ENCODE results near the gene DTL.

DTL gene

DNA sequence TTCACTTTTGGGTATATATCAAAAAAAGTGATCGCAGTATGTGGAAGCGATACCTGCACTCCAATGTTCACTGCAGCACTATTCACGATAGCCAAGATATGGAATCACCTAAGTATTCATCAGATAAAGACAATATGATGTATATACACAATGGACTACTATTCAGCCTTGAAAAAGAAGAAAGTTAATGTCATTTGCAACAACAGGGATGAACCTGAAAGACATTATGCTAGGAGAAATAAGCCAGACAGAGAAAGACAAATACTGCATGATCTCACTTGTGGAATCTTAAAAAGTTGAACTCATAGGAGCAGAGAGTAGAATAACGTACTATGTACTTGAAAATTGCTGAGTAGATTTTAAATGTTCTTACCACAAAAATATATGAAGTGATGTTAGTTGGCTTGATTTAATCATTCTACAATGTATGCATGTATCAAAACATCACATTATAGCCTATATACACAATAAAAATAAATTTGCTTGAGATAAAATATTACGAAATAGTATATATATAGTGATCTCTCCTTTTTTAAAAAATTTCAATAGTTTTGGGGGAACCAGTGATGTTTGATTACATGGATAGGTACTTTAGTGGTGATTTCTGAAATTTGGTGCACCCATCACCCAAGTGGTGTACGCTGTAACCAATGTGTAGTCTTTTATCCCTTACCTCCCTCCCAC, 56.0 kb downstream of the DTL start:
- DNase-seq (ENCODE audit: low read depth), result no peak

DNA sequence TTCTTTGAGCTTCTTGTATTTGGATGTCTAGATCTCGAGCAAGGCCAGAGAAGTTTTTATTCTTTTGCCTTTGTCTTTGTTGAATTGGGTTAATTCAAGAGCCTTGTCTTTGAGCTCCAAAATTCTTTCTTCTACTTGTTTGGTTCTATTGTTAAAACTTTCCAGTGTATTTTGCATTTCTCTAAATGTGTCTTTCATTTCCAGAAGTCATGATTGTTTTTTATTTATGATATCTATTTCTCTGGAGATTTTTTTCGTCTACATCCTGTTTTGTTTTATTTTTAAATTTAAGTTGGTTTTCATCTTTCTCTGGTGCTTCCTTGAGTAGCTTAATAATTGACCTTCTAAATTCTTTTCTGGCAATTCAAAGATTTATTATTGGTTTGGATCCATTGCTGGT, 61.8 kb downstream of the DTL start:
- no peak for DNase-seq (ENCODE audit: low read depth)

DNA sequence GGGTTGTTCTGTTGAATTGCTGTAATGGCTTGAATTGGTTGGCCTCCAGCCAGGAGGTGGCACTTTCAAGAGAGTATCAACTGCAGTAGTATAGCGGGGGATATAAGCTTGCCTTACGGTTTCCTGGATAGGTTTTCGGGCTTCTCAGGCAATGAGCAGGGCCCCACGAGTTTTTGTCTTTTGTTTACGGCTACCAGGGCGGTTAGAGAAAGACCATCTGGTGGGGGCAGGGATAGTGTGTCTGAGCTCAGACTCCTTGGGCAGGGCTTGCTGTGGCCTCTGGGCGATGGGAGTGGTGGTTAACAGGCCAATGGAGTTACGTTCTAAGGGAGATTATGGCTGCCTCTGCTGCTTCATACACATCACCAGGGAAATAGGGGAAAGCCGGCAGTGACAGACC, 62.8 kb downstream of the DTL start:
- DNase-seq (ENCODE audit: low read depth), result no peak

DNA sequence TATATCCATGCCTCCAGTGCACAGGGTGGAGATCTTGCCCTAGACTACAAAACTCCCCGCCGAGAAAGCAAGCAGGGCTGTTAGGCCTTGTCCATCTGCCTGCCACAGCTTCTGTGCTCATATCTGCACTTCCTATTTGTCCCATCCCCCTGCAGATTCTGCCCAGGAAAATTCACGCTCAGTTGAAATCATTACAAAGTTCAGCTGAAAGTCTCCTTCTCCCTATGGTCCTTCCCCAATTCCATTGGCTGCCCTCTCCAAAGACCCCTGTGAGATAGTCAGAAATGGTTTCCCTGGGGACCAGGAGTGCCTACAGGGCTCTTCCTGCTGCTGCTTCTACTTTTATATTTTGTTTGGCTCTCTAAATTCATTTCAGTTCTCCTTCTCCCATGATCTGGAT, 63.2 kb downstream of the DTL start:
- no peak for DNase-seq (ENCODE audit: low read depth)

DNA sequence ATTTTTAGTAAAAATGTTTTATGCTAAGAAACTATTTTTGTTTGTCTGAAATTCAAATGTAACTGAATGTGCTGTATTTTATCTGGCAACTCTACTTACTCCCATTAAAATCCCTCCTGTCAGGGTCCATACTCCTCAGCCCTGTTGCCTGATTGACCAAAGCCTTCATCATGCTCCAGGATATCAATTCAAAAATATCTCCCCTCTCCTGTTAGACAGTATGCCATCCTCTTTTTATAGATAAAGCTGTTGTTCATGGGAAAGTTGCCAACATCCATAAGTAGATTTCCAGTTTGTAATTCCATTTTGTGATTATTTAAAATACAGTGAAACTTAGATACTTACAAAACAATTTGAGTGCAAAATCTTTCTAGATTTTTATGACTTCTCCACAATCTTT, 65.7 kb downstream of the DTL start:
- no peak for DNase-seq (ENCODE audit: low read depth)

DNA sequence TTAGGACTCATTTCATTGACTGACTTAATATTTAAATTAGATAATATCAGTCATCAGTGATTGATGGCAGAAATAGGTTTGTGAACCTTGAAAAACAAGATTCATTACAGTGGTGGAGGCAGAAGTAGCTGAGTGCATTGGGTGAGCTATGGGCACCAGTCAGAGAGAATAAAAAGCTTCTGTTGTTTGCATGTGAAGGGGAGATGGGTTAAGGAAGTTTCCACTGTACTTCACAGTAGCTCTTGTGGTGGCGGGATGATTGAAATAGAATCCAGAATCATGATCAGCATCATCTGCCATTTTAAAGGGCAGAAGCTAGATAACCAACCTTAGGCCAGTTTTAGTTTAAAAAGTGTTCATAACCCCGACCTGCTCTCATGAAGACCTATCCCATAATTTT, 66.2 kb downstream of the DTL start:
- DNase-seq (ENCODE audit: low read depth), result no peak

DNA sequence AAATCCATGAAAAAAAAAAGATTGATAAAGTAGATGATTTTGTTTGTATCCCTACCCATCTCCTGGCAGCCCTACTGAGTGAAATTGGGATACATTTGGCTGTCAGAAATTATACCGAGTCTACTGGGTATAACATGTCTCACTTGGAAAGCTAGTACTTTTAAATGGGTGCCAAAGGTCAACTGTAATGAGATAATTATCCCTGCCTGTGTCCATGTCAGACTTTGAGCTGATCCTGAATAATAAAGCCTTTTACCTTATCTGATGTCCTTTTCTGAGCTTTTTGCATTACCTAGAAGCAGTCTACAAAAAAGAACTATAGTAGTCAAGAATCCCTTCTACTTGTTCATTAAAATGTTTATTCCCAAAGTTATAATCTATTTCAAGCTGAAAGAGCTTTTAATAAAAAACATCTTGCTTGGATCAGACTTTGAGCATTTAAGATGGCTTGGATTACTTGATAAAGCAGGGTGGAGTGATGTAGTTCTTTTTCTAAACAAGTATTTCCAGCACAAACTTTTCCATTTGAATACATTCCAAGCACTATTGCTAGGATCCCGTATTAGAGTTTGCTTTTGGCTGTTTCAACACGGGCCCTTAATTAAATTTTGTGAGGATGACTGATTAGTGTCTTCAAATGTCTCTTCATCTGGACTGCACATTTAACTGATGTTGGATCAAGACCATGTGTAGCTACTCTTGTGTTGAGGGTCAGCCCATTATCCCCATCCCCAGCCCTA, 69.2 kb downstream of the DTL start:
- no peak for DNase-seq (ENCODE audit: low read depth)

DNA sequence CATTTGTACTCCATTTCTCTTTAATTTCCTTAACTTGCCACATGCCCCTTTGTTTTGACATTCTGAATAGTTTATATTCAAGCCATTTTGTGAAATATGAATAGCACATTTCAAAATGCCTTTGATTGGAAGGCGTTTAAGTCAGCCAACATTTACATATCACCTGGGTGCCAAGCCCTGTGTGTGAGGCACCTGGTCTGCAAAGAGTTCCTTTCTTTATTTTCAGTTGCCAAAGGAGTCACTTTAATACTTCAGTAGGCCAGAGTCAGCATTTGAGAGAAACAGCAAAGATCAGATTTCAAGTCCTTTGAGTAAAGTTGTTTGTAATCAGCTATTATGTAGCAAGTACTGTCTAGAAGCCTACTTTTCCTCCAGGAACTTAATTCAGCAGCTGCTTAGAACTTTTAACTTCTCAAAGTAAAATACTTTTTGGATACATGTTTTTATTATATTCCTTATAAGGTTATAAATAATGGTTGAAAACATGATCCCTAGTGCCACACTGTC, 70.8 kb downstream of the DTL start:
- no peak for DNase-seq (ENCODE audit: low read depth)

DNA sequence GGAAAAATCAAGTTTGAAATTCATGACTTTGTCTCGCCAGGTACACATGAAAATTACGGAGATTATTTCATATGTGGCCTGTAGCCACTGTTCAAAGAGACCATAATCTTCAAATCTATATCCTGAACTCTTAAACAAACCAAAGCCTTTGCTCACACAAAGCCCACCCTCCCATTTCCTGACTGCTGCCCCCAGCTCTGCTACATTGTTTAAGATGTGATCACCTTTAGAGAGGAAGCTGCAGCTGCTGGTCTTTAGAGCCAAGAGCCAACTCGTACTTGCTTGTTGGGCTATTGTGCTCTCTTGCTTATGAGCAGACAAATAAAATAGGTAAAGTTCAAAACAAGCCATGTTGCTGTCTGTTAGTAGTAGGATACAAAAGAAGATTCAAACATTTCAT, 71.9 kb downstream of the DTL start:
- no peak for DNase-seq (ENCODE audit: low read depth)

DNA sequence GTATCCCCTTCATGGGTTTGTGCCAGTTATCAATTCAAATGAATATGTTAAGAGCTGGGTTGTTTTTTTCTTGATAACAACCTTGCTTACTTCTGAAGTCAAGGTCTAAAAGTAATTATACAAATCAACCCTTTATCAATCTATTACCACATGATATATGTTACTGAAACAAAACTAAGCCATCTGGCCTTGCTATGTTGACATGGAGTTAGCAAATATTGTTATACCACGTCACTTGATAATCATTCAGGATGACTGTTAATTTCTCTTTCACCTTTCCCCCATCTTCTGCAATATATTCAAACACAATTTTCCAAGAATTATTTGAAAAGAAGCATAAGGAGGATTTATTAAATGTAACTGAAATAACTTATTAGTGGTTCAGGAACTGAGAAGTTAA, 72.6 kb downstream of the DTL start:
- no peak for DNase-seq (ENCODE audit: low read depth)

DNA sequence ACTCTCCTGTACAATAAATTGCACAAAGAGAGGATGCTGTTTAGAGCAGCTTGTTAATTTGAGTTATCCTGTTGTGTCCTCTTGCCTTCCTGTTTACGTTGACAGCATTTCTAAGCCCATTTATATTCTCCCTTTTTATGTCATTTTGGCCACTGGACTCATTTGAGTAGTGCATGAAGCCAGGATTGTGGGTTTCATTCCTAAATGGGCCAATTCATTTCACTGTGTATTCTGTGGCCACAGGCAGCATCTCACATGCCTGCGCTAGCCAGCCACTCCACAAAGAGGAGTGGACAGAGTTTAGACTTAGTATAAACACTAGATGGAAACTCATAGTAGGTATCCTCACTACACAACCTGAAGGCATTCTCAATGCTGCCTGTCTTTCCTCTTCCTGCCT, 73.4 kb downstream of the DTL start:
- DNase-seq (ENCODE audit: low read depth), result no peak

DNA sequence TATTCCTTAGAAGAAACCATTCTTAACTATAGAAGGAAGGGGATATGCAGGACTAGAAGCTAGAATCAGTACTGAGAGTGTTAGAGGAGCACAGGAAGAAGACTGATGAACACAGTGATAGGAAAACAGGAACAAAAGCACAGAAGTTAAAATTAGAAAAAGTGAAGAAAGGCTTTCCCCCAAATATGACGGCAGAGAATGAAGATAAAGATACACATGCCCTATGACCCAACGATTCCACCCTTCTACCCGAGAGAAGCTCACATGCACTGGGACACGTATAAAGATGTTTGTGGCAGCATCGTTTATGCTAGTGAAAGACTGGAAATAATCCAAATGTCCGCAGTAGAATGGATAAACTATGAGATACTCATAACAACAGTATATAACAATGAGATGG, 74.2 kb downstream of the DTL start:
- DNase-seq (ENCODE audit: low read depth), result no peak

DNA sequence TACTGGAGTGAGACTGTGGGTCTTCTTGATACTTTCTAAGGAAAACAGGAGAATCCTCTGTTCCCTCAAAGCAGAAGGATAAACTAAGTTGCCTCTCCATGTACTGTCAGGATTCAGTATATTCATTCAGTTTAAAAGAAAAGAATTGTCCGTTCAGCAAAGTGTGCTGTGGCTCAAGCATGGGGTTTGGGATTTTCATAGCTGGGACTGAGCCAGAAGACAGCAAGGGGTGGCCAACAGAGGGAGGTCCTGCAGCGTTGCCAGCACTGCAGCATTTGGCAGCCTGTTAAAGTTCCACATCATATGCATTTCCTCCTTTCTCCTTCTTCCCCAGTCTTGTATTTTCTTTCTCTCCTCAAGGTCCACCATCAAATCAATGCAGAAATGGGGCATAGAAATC, 75.1 kb downstream of the DTL start:
- DNase-seq (ENCODE audit: low read depth), result no peak

DNA sequence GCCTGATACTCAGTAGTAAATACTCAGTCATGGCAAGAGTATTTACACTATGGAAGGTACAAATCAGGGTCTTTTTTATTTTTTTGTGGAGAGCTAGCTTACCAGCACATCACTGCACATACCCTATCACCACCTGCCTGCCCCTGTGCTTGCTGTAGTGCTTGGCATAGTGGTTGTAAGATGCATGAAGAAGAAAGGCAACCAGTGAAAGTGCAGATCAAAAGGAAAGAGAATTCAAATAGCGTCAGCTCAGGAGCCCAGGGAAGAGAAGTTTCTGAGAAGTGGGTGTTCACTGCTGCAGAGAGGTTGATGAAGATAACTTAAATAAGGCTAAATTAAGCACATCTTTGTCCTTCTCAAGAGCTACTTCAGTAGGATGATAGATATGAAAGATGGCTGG, 76.0 kb downstream of the DTL start:
- DNase-seq (ENCODE audit: low read depth), result no peak

DNA sequence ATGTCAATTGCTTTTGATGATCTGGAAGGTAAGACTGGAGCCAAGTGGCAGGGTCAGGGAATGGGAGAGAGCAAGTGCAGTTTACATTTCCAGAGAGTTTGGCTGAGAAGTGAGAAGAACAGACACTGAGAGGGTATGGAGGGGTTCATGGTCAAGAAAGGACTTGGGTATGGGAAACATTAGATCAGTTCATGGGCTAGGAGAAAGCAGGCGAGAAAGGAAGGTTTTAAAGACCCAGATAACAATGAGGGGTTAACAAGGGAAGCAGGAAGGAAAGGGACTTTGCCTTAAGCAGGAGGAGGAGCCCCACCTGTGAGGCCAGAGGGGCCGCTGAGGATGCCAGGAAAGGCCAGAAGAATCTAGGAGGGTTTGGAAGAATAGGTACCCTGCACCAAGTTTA, 78.2 kb downstream of the DTL start:
- DNase-seq (ENCODE audit: low read depth), result no peak

DNA sequence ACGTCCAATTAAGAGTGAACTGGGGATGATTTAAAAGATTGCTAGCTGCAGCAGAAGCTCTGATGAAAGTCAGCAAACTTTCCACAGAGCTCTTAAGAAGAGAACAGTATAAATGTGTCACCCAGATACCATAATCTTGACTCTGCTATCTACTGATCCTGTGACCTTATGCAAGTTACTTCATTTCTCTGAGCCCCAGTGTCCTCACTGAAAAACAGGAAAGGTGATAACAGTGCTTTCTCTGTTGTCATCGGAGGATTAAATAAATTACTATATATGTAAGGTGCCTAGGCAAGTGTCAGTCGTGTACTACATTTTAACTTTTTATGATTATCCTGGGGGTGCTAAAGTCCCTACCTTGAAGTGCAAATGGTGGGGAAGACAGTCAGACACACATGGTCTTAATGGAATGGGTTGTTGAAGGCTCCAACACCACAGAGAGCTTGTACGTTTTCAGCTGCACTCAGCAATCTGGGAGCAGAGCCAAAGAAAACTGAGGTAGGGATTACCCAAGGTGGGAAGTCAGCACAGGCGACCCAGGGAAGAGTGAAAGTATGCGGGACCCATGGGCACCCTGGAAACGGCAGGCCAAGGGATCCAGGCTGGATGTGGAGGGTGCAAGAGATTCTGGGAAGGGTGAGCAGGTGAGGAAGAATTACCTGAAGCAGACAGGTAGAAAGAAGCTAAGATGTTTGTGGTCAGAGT, 82.8 kb downstream of the DTL start:
- no peak for DNase-seq (ENCODE audit: low read depth)

DNA sequence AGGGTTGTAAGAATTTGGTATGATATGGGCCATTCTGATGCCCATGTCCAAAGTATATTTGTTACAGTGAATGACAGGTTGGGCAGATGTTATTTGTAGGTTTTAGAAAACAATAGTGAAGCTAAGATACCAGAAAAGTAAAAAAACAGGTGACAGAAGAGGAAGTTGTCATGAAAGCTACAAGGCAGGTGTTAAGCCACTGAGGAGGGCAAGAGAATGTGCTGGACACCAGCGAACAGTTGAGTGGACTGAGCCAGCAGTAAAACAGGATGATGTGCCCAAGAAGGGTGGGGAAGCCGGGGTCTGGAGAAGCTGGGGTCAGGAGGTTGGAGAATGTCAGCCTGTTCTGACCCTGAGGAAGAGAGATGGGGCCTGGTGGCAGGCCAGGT, 83.3 kb downstream of the DTL start:
- DNase-seq (ENCODE audit: low read depth), result no peak

DNA sequence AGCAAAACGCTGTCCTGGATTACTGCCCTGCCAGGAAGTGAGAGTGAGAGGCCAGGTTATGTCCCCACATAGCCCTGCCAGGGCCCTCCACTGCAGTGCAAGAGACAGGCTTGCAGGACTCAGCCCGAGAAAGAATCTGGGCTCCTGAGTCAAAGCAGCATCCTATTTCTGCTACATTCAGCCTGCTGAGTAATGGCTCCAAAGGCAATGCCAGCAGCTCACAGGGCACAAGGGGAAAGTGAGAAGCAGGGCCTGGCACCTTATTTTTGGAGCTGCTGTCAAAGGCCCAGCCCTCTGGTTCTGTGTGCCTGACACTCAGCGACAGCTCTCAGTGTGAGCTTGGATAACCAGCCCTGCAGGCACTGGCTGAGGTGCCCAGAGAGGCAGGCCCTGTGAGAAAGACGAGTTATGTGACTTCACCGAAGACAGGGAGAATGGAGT, 83.9 kb downstream of the DTL start:
- DNase-seq (ENCODE audit: low read depth), result no peak

DNA sequence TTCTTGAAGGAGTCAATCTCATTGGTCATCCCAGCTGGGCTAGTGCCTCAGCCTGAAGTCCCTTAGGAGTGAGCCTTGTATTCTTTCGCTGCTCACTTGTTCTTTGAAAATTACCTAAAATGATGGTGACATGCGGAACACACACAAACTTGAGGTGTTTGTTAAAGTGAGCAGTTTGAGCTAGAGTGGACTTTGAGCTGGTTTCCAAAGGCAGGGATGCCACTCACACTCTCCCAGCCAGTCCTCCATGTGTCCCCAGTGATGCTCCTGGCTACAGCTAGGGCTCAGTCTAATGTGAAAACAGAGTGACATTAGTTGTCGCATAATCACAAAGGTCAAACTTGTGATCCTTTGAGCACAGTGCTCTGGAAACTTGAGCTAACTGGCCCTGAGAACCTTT, 84.3 kb downstream of the DTL start:
- no peak for DNase-seq (ENCODE audit: low read depth)

DNA sequence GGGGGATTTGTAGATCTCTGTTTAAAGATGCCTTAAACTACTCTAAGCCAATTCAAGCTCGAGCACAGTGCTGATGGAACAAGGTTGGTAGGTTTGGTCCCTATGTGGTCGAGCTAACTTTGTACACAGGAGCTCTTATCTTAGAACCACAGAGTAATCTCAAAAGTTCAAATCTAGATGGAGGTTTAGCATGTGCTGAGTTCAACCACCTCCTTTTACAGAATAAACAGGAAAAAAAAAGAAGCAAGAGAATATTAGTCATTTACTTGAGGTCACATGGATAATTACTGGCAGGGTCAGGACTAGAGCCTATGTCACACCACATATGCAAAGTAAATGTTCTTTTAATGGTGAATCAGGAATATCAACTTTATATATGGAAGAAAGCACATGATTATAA, 86.2 kb downstream of the DTL start:
- no peak for DNase-seq (ENCODE audit: low read depth)

DNA sequence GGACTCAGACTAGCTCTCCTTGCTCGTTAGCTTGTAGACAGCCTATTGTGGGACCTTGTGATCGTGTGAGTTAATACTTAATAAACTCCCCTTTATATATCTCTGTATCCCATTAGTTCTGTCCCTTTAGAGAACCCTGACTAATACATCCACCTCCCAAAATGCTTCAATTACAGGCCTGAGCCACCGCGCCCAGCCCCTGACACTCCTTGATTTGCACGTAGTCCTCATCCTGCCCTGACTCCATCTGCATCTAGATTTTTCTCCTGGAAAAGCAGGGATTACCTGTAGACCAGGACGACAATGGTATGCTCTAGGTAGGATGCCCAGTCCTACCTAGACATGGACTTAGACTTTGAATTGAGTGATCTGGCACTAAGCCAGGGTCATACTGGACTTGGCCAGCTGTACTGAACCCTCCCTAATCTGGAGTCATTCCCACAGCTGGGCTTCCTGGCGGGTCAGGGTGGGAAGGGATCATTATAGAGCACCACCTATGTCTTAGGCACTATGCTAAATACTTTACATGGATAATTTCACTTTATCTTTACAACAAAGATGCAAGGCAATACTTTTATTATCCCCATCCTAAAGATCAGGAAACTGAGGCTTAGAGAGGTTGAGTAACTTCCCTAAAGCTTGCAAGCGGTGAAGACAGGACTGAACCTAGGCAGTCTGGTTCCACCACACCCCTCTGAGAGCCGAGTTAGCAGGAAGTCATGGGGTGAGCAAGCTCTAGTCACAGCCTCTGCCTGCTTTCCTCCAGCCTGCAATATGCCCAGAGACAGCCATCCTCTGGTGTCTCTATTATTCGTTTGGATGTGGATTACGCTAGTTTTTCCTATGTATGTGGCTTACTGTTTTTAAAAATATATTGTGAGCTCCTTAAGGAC, 89.4 kb downstream of the DTL start:
- no peak for DNase-seq (ENCODE audit: low read depth)

DNA sequence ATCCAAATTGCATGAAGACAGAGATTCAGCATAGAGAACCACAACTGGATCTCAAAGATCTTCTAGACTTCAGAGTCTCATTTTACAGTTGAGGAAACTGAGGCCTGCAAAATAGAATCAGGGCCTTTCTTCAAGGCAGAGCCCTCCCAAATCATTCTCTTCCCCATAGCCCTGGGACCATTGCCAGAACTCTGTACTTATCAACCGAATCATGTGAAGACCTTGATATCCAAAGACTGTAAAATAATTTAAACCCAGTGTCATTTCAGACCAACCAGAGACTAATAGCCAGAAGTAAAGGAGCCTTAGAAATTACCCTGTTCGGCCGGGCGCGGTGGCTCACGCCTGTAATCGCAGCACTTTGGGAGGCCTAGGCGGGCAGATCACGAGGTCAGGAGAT, 90.1 kb downstream of the DTL start:
- no peak for DNase-seq (ENCODE audit: low read depth)

Measured in stimulated activated CD8-positive, alpha-beta memory T cell treated with anti-CD3 and anti-CD28 coated beads, Interleukin-12 subunit alpha, Interleukin-12 subunit beta, amount 100 ng/mL, for 1 hour (primary cell).